ENCODE results near the gene GUCA2A.

DNA sequence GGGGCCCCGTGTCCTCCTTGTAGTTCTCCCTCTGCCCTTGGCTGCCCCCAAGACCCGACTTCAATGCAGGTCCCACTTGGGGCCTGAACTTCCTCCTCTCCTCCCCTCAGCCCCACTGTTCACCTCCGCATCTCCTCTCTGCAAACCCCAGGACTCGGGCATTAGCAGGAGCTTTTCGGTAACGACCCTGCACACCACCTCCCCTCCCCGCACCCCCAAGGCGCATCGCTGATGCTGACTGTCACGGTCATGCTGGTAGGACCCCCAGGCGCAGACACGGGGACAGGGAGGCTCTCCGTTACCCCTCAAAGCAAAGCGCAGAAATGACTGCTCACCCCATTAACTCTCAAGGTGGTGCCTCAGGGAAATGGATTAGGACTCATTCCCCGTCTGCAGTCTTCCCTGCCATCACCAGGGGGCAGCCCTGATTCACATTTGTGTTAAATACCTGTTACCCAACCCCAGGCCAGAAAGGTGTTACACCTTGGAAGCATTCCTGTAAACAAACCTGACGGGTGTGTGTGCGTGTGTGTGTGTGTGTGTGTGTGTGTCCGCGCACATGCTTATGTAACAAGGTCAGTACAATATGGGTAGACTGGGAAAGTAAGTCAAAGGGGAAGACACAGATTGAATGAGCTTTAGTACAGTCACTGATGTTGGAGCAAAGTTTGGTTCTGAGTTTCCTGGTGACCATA, 17.8 kb downstream of the GUCA2A start:
- TF ChIP-seq SUZ12 (IDR thresholded peaks at IDR 0.05): no peak
- TF ChIP-seq BHLHE40 (IDR thresholded peaks at IDR 0.05; ENCODE audit: borderline replicate concordance): no peak
- no peak for TF ChIP-seq SP1 (IDR thresholded peaks at IDR 0.05)
